IMR-90 (cell line): ENCODE results near the gene GPRIN2. TPM values are rescaled to one million over a fixed set of nuclear protein-coding genes. Genes with fewer than 3 reads are reported as not detected.

Experiments
- ATAC-seq: fragments of 200-7000 bp; cut with Tn5 transposase; 2 replicates; pipeline ENCODE4 v1.9.1; 2020; ENCODE audit warnings: low read depth, mild to moderate bottlenecking, moderate library complexity
- BruUV-seq: library from RNA; stranded (reverse); fragments of 400-500 nt; replicated peaks from 2 replicates; lab custom pipeline; 2021; lab: Mats Ljungman, UMichigan
- CTCF ChIA-PET: fragments of 300-600 bp; formaldehyde crosslinking; extraction: SDS; loops from one replicate; lab custom pipeline; 2021; ENCODE audit warnings: antibody characterized with exemption; lab: Yijun Ruan, JAX
- POLR2A ChIA-PET: fragments of 300-600 bp; sonication (Branson Sonifier 250); formaldehyde crosslinking; loops from one replicate; lab custom pipeline; 2022; ENCODE audit warnings: antibody characterized with exemption; ENCODE audit not compliant: unreplicated experiment; lab: Charles Lee
- DNase-seq: peaks from one replicate; pipeline ENCODE4 v3.0.0; 2013
- H2AFZ ChIP-seq: replicated peaks from 2 replicates; pipeline ENCODE3; 2013; ENCODE audit warnings: low read length, mild to moderate bottlenecking; ENCODE audit not compliant: poor library complexity
- H2AK5ac ChIP-seq: 2 replicates; pipeline ENCODE4 v1.6.1; 2013; ENCODE audit warnings: low read depth, low read length, inconsistent platforms
- H2AK9ac ChIP-seq: replicated peaks from 2 replicates; pipeline ENCODE3; 2013; ENCODE audit warnings: mild to moderate bottlenecking, low read depth, low read length, moderate library complexity; ENCODE audit not compliant: poor library complexity
- H2BK120ac ChIP-seq: 2 replicates; pipeline ENCODE4 v1.6.1; 2013; ENCODE audit warnings: low read depth, low read length, inconsistent platforms
- H2BK15ac ChIP-seq: 3 replicates; pipeline ENCODE4 v1.6.1; 2013; ENCODE audit warnings: low read depth, low read length, inconsistent platforms
- H2BK20ac ChIP-seq: 2 replicates; pipeline ENCODE4 v1.6.1; 2013; ENCODE audit warnings: low read depth, mild to moderate bottlenecking, inconsistent platforms, low read length, moderate library complexity
- H2BK5ac ChIP-seq: 2 replicates; pipeline ENCODE4 v1.6.1; 2013; ENCODE audit warnings: mild to moderate bottlenecking, low read depth, low read length, inconsistent platforms; ENCODE audit not compliant: poor library complexity, severe bottlenecking
- H3K14ac ChIP-seq: replicated peaks from 2 replicates; pipeline ENCODE4 v1.6.1; 2013; ENCODE audit warnings: low read depth, low read length, inconsistent platforms
- H3K18ac ChIP-seq: 2 replicates; pipeline ENCODE4 v1.6.1; 2013; ENCODE audit warnings: low read depth, low read length, control low read depth
- H3K23ac ChIP-seq: 2 replicates; pipeline ENCODE4 v1.6.1; 2013; ENCODE audit warnings: low read depth, low read length, inconsistent platforms
- H3K27ac ChIP-seq: 2 replicates; pipeline ENCODE4 v1.5.1; 2013; ENCODE audit warnings: mild to moderate bottlenecking, control low read depth, low read length; ENCODE audit not compliant: insufficient read depth
- H3K27me3 ChIP-seq: 2 replicates; pipeline ENCODE4 v1.6.1; 2013; ENCODE audit warnings: low read length; ENCODE audit not compliant: control insufficient read depth, insufficient read depth
- H3K36me3 ChIP-seq: 2 replicates; pipeline ENCODE4 v1.6.1; 2013; ENCODE audit warnings: low read length, mixed read lengths; ENCODE audit not compliant: control insufficient read depth, insufficient read depth
- H3K4ac ChIP-seq: 2 replicates; pipeline ENCODE4 v1.6.1; 2013; ENCODE audit warnings: low read depth, low read length, inconsistent platforms
- H3K4me1 ChIP-seq: 2 replicates; pipeline ENCODE4 v1.6.1; 2013; ENCODE audit warnings: low read length, mixed read lengths; ENCODE audit not compliant: control insufficient read depth, insufficient read depth
- H3K4me2 ChIP-seq: 2 replicates; pipeline ENCODE4 v1.6.1; 2013; ENCODE audit warnings: low read depth, mild to moderate bottlenecking, control low read depth, low read length, moderate library complexity
- H3K4me3 ChIP-seq: 2 replicates; pipeline ENCODE4 v1.5.1; 2013; ENCODE audit warnings: low read depth, mild to moderate bottlenecking, control low read depth, low read length, moderate library complexity; ENCODE audit not compliant: insufficient read depth
- H3K56ac ChIP-seq: 2 replicates; pipeline ENCODE4 v1.6.1; 2013; ENCODE audit warnings: low read length, inconsistent platforms; ENCODE audit not compliant: insufficient read depth; ENCODE audit errors: extremely low read depth
- H3K79me1 ChIP-seq, 2 experiments: 2 replicates each; pipeline ENCODE4 v1.6.1; 2013; ENCODE audit warnings: low read length in 2 of 2, inconsistent platforms in 1 of 2, low read depth in 1 of 2
- H3K9ac ChIP-seq: 2 replicates; pipeline ENCODE4 v1.6.1; 2013; ENCODE audit warnings: low read depth, low read length, control low read depth
- H3K9me1 ChIP-seq: 2 replicates; pipeline ENCODE4 v1.6.1; 2013; ENCODE audit warnings: low read length, inconsistent platforms; ENCODE audit not compliant: insufficient read depth
- H3K9me3 ChIP-seq: 2 replicates; pipeline ENCODE4 v1.6.1; 2013; ENCODE audit warnings: low read length; ENCODE audit not compliant: control insufficient read depth, insufficient read depth
- H4K20me1 ChIP-seq: 2 replicates; pipeline ENCODE4 v1.6.1; 2013; ENCODE audit warnings: low read length, inconsistent platforms; ENCODE audit not compliant: insufficient read depth
- H4K5ac ChIP-seq: 2 replicates; pipeline ENCODE4 v1.6.1; 2013; ENCODE audit warnings: mild to moderate bottlenecking, low read depth, low read length, control low read depth
- H4K8ac ChIP-seq, 2 experiments: 2 replicates each; pipeline ENCODE4 v1.6.1; 2013; ENCODE audit warnings: low read depth in 2 of 2, low read length in 2 of 2, control low read depth in 1 of 2, inconsistent platforms in 1 of 2
- H4K91ac ChIP-seq: 2 replicates; pipeline ENCODE4 v1.6.1; 2013; ENCODE audit warnings: low read depth, low read length, inconsistent platforms; ENCODE audit not compliant: insufficient read depth
- BHLHE40 ChIP-seq: fragments of 150-350 bp; IDR thresholded peaks from 2 replicates; pipeline ENCODE4 v1.6.1; 2016; ENCODE audit warnings: mild to moderate bottlenecking, low read depth, low read length
- CHD1 ChIP-seq: IDR thresholded peaks from 2 replicates; pipeline ENCODE4 v1.6.1; 2012; ENCODE audit warnings: low read depth, low read length, improper control_type of control experiment
- CTCF ChIP-seq: conservative IDR thresholded peaks from 2 replicates; pipeline ENCODE4 v1.5.1; 2012; ENCODE audit warnings: mild to moderate bottlenecking, low read depth, low read length, improper control_type of control experiment
- ELK1 ChIP-seq: fragments of 150-350 bp; IDR thresholded peaks from 2 replicates; pipeline ENCODE4 v1.6.1; 2016; ENCODE audit warnings: low read depth, mild to moderate bottlenecking, low read length, moderate library complexity, borderline replicate concordance
- FOS ChIP-seq: fragments of 150-350 bp; IDR thresholded peaks from 2 replicates; pipeline ENCODE4 v1.6.1; 2016; ENCODE audit warnings: low read depth, low read length
- MAFK ChIP-seq: IDR thresholded peaks from 2 replicates; pipeline ENCODE4 v1.6.1; 2012; ENCODE audit warnings: low read depth, low read length, improper control_type of control experiment
- MAZ ChIP-seq: IDR thresholded peaks from 2 replicates; pipeline ENCODE4 v1.6.1; 2012; ENCODE audit warnings: low read depth, mild to moderate bottlenecking, low read length, improper control_type of control experiment, moderate library complexity, borderline replicate concordance
- MXI1 ChIP-seq: IDR thresholded peaks from 2 replicates; pipeline ENCODE4 v1.6.1; 2012; ENCODE audit warnings: low read depth, mild to moderate bottlenecking, low read length, moderate library complexity, borderline replicate concordance
- NFE2L2 ChIP-seq: fragments of 150-350 bp; IDR thresholded peaks from 2 replicates; pipeline ENCODE4 v1.6.1; 2016; ENCODE audit warnings: low read depth, mild to moderate bottlenecking, low read length
- POLR2A ChIP-seq: IDR thresholded peaks from 2 replicates; pipeline ENCODE4 v1.6.1; 2012; ENCODE audit warnings: mild to moderate bottlenecking, low read depth, low read length
- RCOR1 ChIP-seq: IDR thresholded peaks from 2 replicates; pipeline ENCODE4 v1.6.1; 2012; ENCODE audit warnings: mild to moderate bottlenecking, low read length, improper control_type of control experiment; ENCODE audit not compliant: insufficient replicate concordance
- RFX5 ChIP-seq: IDR thresholded peaks from 2 replicates; pipeline ENCODE4 v1.8.0; 2012; ENCODE audit warnings: low read depth, mild to moderate bottlenecking, low read length, moderate library complexity
- SMC3 ChIP-seq: fragments of 150-350 bp; IDR thresholded peaks from 2 replicates; pipeline ENCODE4 v1.6.1; 2016; ENCODE audit warnings: low read depth, mild to moderate bottlenecking, antibody characterized with exemption, low read length, moderate library complexity
- USF2 ChIP-seq: fragments of 150-350 bp; IDR thresholded peaks from 2 replicates; pipeline ENCODE4 v1.6.1; 2017; ENCODE audit warnings: mild to moderate bottlenecking, antibody characterized with exemption, low read length, low read depth
- WGBS, 2 experiments: methylation state at CpG; one replicate each; pipeline versions ENCODE4 v1.1.5 to v1.1.7; 2013; ENCODE audit warnings: missing lambda C conversion rate in 2 of 2; ENCODE audit not compliant: insufficient read length in 1 of 2; ENCODE audit errors: extremely low coverage in 2 of 2; 5-methylcytosine and 5-hydroxymethylcytosine counted together
- dilution Hi-C: fragments of 300-500 bp; cut with HindIII; formaldehyde crosslinking; loops from one replicate; pipeline ENCODE4 v1.14.3; 2018; ENCODE audit warnings: low sequenced_read_pairs; ENCODE audit not compliant: unreplicated experiment
- in situ Hi-C: fragments of 300-500 bp; cut with MboI; formaldehyde crosslinking; loops from 3 replicates; pipeline ENCODE4 v1.14.3; 2019; ENCODE audit warnings: low sequenced_read_pairs, inconsistent platforms, mixed read lengths
- intact Hi-C: fragments of 100-400 bp; cut with micrococcal nuclease; formaldehyde crosslinking; loops from 2 replicates; pipeline ENCODE4 v1.10.0; 2022
- polyA plus RNA-seq, 3 experiments: library from polyadenylated mRNA; depleted of rRNA; stranded (reverse); fragments of >200 nt; gene quantifications; 2 replicates each; pipeline ENCODE4 v1.2.3, GENCODE V29; 2012; ENCODE audit warnings: low replicate concordance in 1 of 3
- total RNA-seq: library from RNA; depleted of rRNA; stranded (reverse); fragments of >200 nt; gene quantifications from 2 replicates; pipeline ENCODE4 v1.2.3, GENCODE V29; 2012

The GPRIN2 gene
- total and polyA plus RNA-seq, 2 of the 4 experiments (the other 2 are of a cell fraction): under 0.01 TPM; not detected in 1

GRCh38 chr10:46522295-46523118, 34.0 kb downstream of the GPRIN2 start:
- Histone ChIP-seq H3K9ac (no peak overlapping the region), H2BK5ac (peak overlapping the region; percentile 96), H3K9me1 (peaks cover 42% of the 10 kb centered on the region), H2BK15ac (peak overlapping the region; percentile 85; the same call in 2 of the 3 replicates), H3K9me3 (no peaks in the 10 kb centered on the region), H4K91ac (peak overlapping the region; percentile 99), H3K56ac (peak overlapping the region; percentile 74; the same call in 1 of the 2 replicates), H4K20me1 (no peaks in the 10 kb centered on the region), H3K4me3 (no peak overlapping the region), H2BK120ac (peak overlapping the region; percentile 98), H2BK20ac (peak overlapping the region; percentile 87), H3K18ac (peak overlapping the region; percentile 70), H3K79me1 (peaks cover 0 to 15% of the 10 kb centered on the region in 2 experiments; a peak in 2 of 4 replicates), H4K5ac (peak overlapping the region; percentile 94), H3K36me3 (no peaks in the 10 kb centered on the region), H2AFZ (peak overlapping the region; percentile 87), H2AK9ac (peak overlapping the region; percentile 56), H3K4me1 (peaks cover 28% of the 10 kb centered on the region), H3K14ac (peak overlapping the region; percentile 86), H3K27ac (peak overlapping the region; percentile 62), H2AK5ac (peak overlapping the region; percentile 89), H3K23ac (peak overlapping the region; percentile 40), H3K4me2 (no peak overlapping the region), H4K8ac (peak overlapping the region; percentile 68 to 96; a peak in 3 of 4 replicates), H3K4ac (peak overlapping the region; percentile 99), H3K27me3 (no peaks in the 10 kb centered on the region)
- BruUV-seq: no TSS peak
- intact Hi-C loops (no loop called here), dilution Hi-C loops (no loop called here), in situ Hi-C loops (no loop called here)
- 78% methylated on average over 7 of the region's 10 CpGs; no CpG with 5 or more reads in 1 of the 2 experiments for WGBS, 2 experiments
- CTCF ChIA-PET: no interaction called here
- POLR2A ChIA-PET: no interaction called here
- no peak for ATAC-seq
- no peak for DNase-seq
- TF ChIP-seq BHLHE40: no peak
- no peak for TF ChIP-seq SMC3
- no peak for TF ChIP-seq RCOR1
- no peak for TF ChIP-seq FOS
- no peak for TF ChIP-seq POLR2A
- no peak for TF ChIP-seq NFE2L2
- no peak for TF ChIP-seq ELK1
- no peak for TF ChIP-seq MAZ
- no peak for TF ChIP-seq MAFK
- TF ChIP-seq RFX5: no peak
- no peak for TF ChIP-seq CHD1
- TF ChIP-seq MXI1: no peak
- TF ChIP-seq USF2: no peak
- no peak for TF ChIP-seq CTCF
